HFFc6 (cell line): ENCODE results near the gene ZNRF2. TPM values are rescaled to one million over a fixed set of nuclear protein-coding genes. Genes with fewer than 3 reads are reported as not detected.

Experiments used
- DNase-seq: peaks from one replicate; pipeline ENCODE4 v3.0.0-alpha.2; 2018
- H3K27ac Mint-ChIP-seq: 2 replicates; pipeline ENCODE4 v1.8.0; 2020; ENCODE audit warnings: mild to moderate bottlenecking, mixed read lengths
- H3K27me3 Mint-ChIP-seq: 2 replicates; pipeline ENCODE4 v1.8.0; 2021; ENCODE audit warnings: mild to moderate bottlenecking, moderate library complexity, mixed read lengths; ENCODE audit not compliant: insufficient read depth
- H3K36me3 Mint-ChIP-seq: 2 replicates; pipeline ENCODE4 v1.8.0; 2021; ENCODE audit warnings: low read depth, mixed read lengths
- H3K4me1 Mint-ChIP-seq: 2 replicates; pipeline ENCODE4 v1.8.0; 2020; ENCODE audit warnings: low read depth, mixed read lengths
- H3K4me3 Mint-ChIP-seq: 2 replicates; pipeline ENCODE4 v1.8.0; 2020; ENCODE audit warnings: mild to moderate bottlenecking, moderate library complexity, mixed read lengths
- H3K9me3 Mint-ChIP-seq: 2 replicates; pipeline ENCODE4 v1.8.0; 2020; ENCODE audit warnings: mild to moderate bottlenecking, mixed read lengths
- total RNA-seq, 6 experiments: library from RNA; stranded (reverse); fragmentation: NEBNext Ultra II Directional; extraction: Animal tissue kit (Norgen Biotek cat#: 25700); gene quantifications; 2 replicates in 1 of 6; 3 replicates in 5 of 6; pipeline ENCODE4 v1.2.3, GENCODE V29; 2021
- TF ChIP-seq, protein P1 (sequence below): fragments of 200-600 bp; sonication (generic); IDR thresholded peaks from 2 replicates; pipeline ENCODE4 v1.5.0; 2021; ENCODE audit warnings: antibody characterized with exemption, mild to moderate bottlenecking

ZNRF2 gene
- total RNA-seq, 6 experiments from 2014 or later = 2.3 to 3.1 (median 2.7) TPM

DNA sequence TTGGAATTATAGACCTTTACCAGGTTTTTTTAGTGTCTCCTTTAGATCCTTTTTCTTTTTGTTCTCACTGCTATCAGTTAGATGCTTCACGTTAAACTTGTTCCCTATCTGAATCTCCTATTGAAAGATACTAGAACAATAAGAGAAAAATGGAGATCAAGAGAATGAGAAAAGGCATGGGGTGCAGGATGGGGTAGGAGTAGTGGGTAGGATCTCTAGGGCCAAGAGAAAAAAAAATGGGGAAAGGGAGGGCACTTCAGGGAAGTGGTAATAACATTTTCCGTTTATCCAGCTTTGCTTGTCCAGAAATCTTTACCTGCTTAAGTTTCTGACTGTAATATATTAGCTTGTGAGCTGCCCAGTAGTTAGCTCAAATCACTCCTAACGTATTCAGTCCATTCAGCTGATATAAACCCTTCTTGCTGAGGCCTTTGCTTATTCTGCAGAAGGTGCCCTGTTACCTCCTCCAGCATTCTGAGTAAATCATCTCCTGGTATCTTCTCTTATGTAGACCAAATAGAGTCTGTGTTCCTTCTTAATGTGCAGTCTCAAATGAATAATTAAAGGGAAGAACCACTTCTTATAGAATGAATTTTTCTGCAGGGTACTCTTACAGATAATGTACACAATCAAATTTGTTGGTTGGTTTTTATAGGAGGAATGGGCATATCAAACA is 69.7 kb downstream of the ZNRF2 start:
- peaks cover 6% of the 10 kb centered on the region; the same call in 1 of the 2 replicates for H3K4me1 Mint-ChIP-seq
- H3K9me3 Mint-ChIP-seq = no peaks in the 10 kb centered on the region
- no peak overlapping the region for H3K4me3 Mint-ChIP-seq
- no peak overlapping the region for H3K27ac Mint-ChIP-seq
- no peak for DNase-seq
- no peaks in the 10 kb centered on the region for H3K36me3 Mint-ChIP-seq
- no peaks in the 10 kb centered on the region; the same call in 1 of the 2 replicates for H3K27me3 Mint-ChIP-seq
- TF ChIP-seq, protein P1, sequence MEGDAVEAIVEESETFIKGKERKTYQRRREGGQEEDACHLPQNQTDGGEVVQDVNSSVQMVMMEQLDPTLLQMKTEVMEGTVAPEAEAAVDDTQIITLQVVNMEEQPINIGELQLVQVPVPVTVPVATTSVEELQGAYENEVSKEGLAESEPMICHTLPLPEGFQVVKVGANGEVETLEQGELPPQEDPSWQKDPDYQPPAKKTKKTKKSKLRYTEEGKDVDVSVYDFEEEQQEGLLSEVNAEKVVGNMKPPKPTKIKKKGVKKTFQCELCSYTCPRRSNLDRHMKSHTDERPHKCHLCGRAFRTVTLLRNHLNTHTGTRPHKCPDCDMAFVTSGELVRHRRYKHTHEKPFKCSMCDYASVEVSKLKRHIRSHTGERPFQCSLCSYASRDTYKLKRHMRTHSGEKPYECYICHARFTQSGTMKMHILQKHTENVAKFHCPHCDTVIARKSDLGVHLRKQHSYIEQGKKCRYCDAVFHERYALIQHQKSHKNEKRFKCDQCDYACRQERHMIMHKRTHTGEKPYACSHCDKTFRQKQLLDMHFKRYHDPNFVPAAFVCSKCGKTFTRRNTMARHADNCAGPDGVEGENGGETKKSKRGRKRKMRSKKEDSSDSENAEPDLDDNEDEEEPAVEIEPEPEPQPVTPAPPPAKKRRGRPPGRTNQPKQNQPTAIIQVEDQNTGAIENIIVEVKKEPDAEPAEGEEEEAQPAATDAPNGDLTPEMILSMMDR = no peak

- H3K27me3 Mint-ChIP-seq = no peaks in the 10 kb centered on the region; the same call in 1 of the 2 replicates
- no peaks in the 10 kb centered on the region for H3K9me3 Mint-ChIP-seq
- TF ChIP-seq, protein P1 = no peak
- peaks cover 4% of the 10 kb centered on the region; the same call in 1 of the 2 replicates for H3K4me1 Mint-ChIP-seq
- H3K4me3 Mint-ChIP-seq = no peak overlapping the region
- no peak overlapping the region for H3K27ac Mint-ChIP-seq
- H3K36me3 Mint-ChIP-seq = no peaks in the 10 kb centered on the region
- no peak for DNase-seq
Measured at GRCh38 chr7:30354791-30355190, 70.4 kb downstream of the ZNRF2 start.

DNA sequence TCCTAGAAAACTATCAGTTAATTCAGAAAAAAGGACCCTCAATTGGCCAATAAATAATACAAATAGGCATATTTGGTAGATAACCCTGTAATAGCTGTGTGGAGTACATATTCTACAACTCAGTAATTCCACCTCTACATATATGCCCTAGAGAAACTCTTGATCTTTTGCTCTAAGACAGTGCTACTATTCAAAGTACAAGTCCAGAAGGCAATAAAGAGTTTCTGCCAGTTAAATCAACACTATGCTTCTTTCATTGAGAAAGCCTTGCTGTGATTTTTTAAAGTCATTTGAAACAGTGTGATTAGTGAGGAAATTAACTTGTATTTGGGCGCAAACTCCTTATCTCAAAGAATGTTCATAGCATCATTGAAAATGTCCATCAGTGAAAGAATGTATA is 75.6 kb downstream of the ZNRF2 start:
- DNase-seq = no peak
- Mint-ChIP-seq H3K4me1 (peaks cover 8% of the 10 kb centered on the region), H3K27ac (no peak overlapping the region), H3K27me3 (no peaks in the 10 kb centered on the region), H3K4me3 (no peak overlapping the region), H3K36me3 (no peaks in the 10 kb centered on the region), H3K9me3 (no peaks in the 10 kb centered on the region)
- TF ChIP-seq, protein P1 = no peak

DNA sequence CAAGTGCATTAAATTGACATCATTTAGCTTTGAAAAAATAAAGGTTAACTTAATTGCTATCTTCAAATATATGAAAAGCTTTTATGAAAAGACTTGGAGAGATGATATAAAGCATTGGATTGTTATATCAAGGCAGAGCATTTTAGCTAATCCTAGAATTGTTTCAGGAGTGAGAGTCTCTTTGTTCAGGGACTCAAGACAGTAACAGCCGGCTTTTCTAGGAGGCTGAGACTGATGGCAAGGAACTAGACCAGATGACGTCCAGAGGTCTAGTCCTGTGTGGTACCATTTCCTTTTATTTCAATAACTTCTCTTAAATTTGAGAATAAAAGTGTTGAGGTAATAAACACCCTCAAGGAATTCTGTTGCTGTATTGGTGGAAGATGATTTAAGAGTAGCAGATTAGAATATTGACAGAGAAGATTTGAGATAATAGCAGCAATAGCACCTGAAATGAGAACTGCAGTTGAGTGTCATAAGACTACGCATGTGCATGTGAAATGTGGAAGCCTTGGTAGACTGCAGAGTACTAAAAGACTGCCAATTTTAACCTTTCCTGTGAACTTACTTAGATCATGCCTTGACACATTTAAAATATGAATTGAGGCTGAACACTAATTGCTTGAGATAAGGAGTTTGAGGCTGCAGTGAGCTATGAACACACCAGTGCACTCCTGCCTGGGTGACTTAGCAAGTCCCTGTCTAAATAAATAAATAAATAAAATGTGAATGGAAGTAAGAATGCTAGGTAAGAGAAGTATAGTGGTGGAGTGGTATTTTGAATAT is 79.6 kb downstream of the ZNRF2 start:
- H3K27me3 Mint-ChIP-seq = no peaks in the 10 kb centered on the region
- DNase-seq = no peak
- H3K4me3 Mint-ChIP-seq = no peak overlapping the region
- H3K4me1 Mint-ChIP-seq = peaks cover 39% of the 10 kb centered on the region
- no peaks in the 10 kb centered on the region for H3K36me3 Mint-ChIP-seq
- TF ChIP-seq, protein P1 = no peak
- no peak overlapping the region for H3K27ac Mint-ChIP-seq
- H3K9me3 Mint-ChIP-seq = no peaks in the 10 kb centered on the region

DNA sequence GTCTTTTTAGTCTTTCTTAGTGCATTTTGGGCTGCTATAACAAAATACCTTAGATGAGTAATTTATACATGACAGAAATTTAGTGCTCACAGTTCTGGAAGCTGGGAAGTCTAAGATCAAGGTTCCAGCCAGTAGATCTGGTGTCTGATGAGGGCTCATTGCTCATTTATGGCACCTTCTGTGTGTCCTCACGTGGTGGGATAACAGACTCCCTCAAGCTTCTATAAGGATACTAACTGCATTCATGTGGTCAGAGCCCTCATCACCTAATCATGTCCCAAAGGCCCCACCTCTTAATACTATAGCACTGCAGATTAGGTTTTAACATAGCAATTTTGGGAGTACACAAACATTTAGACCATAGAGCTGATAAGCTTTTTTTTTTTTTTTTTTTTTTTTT is 80.4 kb downstream of the ZNRF2 start:
- H3K9me3 Mint-ChIP-seq = no peaks in the 10 kb centered on the region
- no peaks in the 10 kb centered on the region for H3K36me3 Mint-ChIP-seq
- no peaks in the 10 kb centered on the region for H3K27me3 Mint-ChIP-seq
- DNase-seq = no peak
- no peak overlapping the region for H3K27ac Mint-ChIP-seq
- no peak overlapping the region for H3K4me3 Mint-ChIP-seq
- peaks cover 47% of the 10 kb centered on the region for H3K4me1 Mint-ChIP-seq
- TF ChIP-seq, protein P1 = no peak
